ENCODE data around the gene KIF5A.
"Not testable (repeated sequence)": the region's sequence is repeated elsewhere in the genome, so short reads cannot be mapped to it uniquely, and the experiment has no call there.

KIF5A gene

DNA sequence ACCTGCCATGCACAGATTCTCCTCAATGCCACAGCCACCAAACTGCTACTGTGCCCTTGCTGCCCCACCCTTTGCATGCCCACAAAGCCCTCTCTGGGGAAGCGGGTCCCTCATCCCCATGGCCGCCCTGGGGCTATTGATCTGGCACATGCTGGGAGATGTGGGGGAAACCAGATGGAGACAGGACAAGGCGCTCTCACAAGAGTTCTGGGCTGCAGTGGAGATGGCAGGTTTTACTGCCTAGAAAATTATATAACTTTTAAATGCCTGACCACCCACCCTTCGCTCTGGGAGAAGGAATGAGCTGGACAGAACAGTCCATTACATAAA is 30.6 kb downstream of the KIF5A start:
- no peak for DNase-seq (ENCODE audit: insufficient read length, low spot score)
- no peak for FAIRE-seq

DNA sequence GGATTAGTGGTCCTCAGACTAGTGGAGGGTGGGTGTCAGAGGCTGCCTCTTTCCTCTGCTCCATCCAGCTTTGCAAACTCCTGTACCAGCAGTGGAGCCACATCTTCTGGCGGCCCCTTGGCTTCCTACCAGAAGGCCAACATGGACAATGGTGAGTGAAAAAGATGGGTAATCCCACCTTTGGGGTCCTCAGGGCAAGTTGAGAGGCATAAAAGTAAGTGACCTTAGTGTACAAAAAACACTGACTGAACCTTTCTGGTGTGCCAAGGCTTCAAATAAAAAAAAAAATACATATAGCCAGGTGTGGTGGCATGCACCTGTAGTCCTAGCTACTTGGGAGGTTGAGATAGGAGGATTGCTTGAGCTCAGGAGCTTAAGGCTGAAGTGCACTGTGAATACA is 32.0 kb downstream of the KIF5A start:
- DNase-seq (ENCODE audit: insufficient read length, low spot score) (no peak), FAIRE-seq (no peak)

DNA sequence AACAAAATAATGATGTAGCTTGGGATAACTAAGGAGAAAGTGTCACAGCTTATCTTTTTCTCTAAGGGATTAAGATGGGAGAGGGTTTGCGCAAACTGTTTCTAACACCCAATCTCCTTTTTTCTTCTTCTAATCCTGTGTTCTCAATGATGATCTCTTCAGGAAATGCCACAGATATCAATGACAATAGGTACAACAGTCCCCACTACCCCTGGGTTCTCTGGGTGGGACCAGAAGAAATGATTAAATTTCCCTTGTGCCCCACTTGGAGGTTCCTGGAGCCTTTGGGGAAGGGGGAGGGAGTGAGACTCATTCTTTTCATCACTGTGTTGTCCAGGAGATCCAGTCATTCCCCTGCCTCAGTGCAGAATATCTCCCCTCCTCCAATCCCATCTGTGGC is 32.6 kb downstream of the KIF5A start:
- FAIRE-seq (no peak), DNase-seq (ENCODE audit: insufficient read length, low spot score) (no peak)

- peak; percentile 84 for DNase-seq (ENCODE audit: insufficient read length, low spot score)
- peak; percentile 79 for FAIRE-seq
Observed at GRCh38 chr12:57583008-57583831, 33.4 kb downstream of the KIF5A start.

- no peak for FAIRE-seq
- DNase-seq (ENCODE audit: insufficient read length, low spot score) = no peak
Observed at GRCh38 chr12:57584050-57584449, 34.2 kb downstream of the KIF5A start.

DNA sequence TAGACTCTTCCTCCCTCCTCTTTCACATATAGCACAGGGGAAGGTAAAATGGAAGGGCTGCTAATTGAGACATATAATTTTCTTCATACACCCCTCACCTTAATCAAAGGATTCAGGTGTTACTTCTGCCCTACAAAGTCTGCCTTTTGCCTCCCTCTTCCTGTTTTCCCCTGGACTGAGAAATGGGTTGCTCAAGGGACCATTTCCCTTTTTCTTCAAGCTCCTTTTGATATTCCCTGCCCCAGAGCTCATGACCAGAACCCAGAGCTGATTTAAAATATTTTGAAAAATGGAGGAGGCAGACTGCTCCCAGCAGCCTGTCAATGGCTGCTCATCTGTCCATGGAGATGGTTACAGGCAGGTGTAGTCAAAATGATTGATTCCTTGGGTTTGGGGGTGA is 34.8 kb downstream of the KIF5A start:
- no peak for DNase-seq (ENCODE audit: insufficient read length, low spot score)
- no peak for FAIRE-seq

GRCh38 chr12:57585156-57585555 is 35.3 kb downstream of the KIF5A start:
- no peak for FAIRE-seq
- no peak for DNase-seq (ENCODE audit: insufficient read length, low spot score)

DNA sequence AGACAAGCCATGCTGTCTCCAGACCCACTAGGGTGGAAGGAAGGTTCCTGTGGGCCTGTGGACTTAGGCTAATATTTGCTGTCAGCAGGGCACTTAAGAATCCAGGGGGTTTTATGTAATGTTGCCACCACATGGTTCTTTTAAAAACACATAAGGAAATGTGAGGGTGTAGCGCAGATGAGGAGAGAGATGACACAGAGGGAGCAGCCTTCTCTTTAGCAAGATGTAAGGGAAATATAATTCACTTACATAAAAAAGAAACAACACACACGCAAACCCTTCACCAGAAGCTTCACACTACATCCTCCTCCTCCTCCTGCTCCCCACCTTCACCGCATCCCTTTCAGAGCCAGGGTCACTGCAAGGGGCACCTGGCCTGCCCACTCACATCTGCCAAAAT is 36.3 kb downstream of the KIF5A start:
- no peak for FAIRE-seq
- no peak for DNase-seq (ENCODE audit: insufficient read length, low spot score)

GRCh38 chr12:57586832-57587429 is 37.1 kb downstream of the KIF5A start:
- no peak for DNase-seq (ENCODE audit: insufficient read length, low spot score)
- no peak for FAIRE-seq

GRCh38 chr12:57588951-57589610 is 39.2 kb downstream of the KIF5A start:
- FAIRE-seq; DNase-seq (ENCODE audit: insufficient read length, low spot score): not testable (repeated sequence)

GRCh38 chr12:57590479-57590863 is 40.6 kb downstream of the KIF5A start:
- DNase-seq (ENCODE audit: insufficient read length, low spot score) (no peak), FAIRE-seq (no peak)

DNA sequence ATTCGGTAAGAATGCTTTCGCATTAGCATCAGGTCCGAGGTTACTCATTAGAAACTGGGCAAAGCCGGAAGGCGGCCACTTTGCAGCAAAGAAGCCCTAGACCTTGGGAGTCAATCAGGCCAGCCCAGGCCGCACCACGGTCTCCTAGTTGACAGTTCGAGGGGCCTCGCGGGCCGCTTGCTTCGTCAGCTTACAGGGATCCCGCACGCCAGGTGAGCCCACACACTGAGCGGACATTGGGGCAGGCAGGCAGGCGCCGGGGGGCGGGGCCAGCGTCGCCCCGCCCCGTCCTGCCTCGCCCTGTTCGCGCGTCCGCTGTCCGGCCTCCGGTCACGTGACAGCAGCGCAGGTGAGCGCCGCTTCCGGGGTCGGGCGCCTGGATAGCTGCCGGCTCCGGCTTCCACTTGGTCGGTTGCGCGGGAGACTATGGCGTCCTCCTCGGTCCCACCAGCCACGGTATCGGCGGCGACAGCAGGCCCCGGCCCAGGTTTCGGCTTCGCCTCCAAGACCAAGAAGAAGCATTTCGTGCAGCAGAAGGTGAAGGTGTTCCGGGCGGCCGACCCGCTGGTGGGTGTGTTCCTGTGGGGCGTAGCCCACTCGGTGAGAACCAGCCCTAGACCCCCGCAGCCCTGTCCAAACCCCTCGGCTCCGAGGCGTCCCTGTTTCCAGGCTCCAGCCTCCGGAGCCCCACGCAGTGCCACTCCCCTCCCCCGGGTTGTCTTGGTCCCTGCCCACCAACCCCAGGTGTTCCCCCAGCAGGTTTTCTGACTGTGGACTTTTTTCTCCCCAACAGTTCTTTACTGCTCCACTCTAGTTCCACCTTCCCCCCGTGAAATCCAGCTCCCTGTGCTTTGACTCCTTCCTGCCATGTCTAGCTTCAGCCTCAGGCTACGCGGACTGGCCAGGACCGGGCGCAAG is 41.3 kb downstream of the KIF5A start, which contains the start of gene PIP4K2C:
Gene PIP4K2C (plus strand): TSS at position 329 of the 918 bp plus-strand sequence. CDS start 98 bp downstream, at position 427.
- DNase-seq (ENCODE audit: insufficient read length, low spot score) (peak; percentile 93), FAIRE-seq (peak; percentile 71)

- DNase-seq (ENCODE audit: insufficient read length, low spot score) = no peak
- no peak for FAIRE-seq
Observed at GRCh38 chr12:57591782-57592325, 42.0 kb downstream of the KIF5A start.

- FAIRE-seq = no peak
Observed at GRCh38 chr12:57592551-57593165, 42.8 kb downstream of the KIF5A start.

DNA sequence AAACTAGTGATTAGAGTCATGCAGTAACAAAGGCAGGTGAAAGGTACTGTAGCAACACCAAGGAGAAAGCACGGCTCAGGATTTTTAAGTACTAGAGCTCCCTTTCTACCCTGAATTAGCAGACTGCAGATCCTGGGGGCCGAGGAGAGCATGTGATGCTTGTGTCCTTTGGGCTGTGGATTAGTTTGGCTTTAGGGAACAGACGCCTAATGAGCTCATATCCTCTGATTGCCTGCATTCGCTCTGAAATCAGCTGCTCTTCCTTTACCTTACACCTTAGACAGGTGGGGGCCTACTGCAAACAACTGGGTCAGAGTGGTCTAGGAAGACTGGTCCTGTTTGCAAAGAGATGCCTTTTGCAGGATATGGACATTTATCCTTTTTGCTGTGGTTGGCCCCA is 43.3 kb downstream of the KIF5A start:
- FAIRE-seq = no peak
- no peak for DNase-seq (ENCODE audit: insufficient read length, low spot score)

More at GRCh38 chr12:57592551-57593165, 42.8 kb downstream of the KIF5A start:
- DNase-seq (ENCODE audit: insufficient read length, low spot score) = no peak

- FAIRE-seq (no peak), DNase-seq (ENCODE audit: insufficient read length, low spot score) (no peak)
Observed at GRCh38 chr12:57600395-57600794, 50.6 kb downstream of the KIF5A start.

DNA sequence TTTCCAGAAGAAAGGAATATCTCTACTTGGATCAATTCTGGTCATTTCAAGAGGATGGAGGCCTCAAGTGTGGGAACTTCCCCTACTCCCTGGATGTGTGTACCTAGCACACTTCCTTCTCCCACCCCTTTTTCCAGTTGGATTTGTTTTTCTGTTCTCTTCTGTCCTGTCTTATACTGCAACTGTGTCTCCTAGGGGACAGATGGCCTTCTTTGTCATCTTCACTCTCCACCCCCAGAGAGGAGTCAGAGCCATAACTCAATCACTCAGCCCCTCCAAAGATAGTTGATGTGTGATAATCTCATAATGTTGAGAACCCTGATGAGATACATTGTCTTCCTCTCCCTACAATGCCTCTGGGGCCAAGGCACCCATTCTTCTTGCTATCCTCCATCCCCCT is 52.7 kb downstream of the KIF5A start:
- no peak for FAIRE-seq

GRCh38 chr12:57603324-57603723 is 53.5 kb downstream of the KIF5A start:
- FAIRE-seq (no peak), DNase-seq (ENCODE audit: insufficient read length, low spot score) (no peak)

More for the DNA sequence above, 52.7 kb downstream of the KIF5A start:
- no peak for DNase-seq (ENCODE audit: insufficient read length, low spot score)

- peak; percentile 63 for FAIRE-seq
- DNase-seq (ENCODE audit: insufficient read length, low spot score) = no peak
Observed at GRCh38 chr12:57603815-57604453, 54.1 kb downstream of the KIF5A start.
